ENCODE measurements around the gene PRXL2B.
"Not testable (repeated sequence)": the region's sequence is repeated elsewhere in the genome, so short reads cannot be mapped to it uniquely, and the experiment has no call there.

PRXL2B gene, protein sequence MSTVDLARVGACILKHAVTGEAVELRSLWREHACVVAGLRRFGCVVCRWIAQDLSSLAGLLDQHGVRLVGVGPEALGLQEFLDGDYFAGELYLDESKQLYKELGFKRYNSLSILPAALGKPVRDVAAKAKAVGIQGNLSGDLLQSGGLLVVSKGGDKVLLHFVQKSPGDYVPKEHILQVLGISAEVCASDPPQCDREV

DNA sequence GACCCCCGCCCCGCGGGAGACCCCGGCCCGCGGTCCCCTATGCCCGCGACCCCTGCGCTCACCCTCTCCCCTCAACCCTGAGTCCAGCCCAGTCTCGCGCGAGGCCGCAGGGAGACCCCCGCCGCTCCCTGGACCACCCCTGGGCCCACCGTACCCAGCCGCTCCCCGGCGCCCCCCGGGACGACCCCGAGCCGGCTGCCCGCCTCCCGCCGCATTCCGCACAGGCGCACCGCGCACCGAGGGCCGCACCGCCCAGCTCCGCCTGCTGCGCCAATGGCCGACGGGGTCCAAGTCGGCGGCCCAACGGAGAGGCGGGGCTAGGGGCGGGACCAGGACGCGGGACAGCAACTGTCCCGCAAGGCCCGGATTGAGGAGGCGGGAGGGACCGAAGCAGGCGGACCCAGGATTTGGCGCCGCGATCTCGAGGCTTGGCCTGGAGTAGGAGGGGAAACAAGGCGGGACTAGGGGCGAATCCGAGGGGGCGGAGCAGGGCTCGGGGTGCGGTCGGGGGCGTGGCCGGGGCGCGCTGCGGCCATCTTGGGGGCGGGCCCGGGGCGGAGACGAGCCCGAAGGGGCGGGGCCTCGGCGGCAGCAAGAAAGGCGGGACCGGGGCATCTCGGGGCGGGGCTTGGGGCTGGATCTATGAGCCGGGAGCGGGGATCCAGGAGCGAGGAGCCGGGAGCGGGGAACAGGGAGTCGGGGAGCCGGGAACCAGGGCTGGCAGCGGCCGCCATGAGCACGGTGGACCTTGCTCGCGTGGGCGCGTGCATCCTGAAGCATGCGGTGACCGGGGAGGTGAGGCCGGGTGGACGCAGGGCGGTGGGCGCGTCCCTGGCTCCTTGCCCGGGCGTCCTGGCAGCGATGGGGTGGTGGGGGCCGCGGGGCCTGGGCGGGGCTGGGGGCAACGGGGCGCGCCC, at the start of gene PRXL2B:
PRXL2B (plus strand) TSS at position 624 of the 917 bp plus-strand sequence; CDS start at position 733, 109 bp downstream.
- peak; percentile 100 for DNase-seq (ENCODE audit: low spot score)

- no peak for DNase-seq (ENCODE audit: low spot score)
Measured at GRCh38 chr1:2537784-2538115, 48.8 kb upstream of the PRXL2B start.

- no peak for DNase-seq (ENCODE audit: low spot score)
Measured at GRCh38 chr1:2538376-2538775, 48.2 kb upstream of the PRXL2B start.

- no peak for DNase-seq (ENCODE audit: low spot score)
Measured at GRCh38 chr1:2538872-2539271, 47.7 kb upstream of the PRXL2B start.

- DNase-seq (ENCODE audit: low spot score): no peak
Measured at GRCh38 chr1:2539312-2539907, 47.2 kb upstream of the PRXL2B start.

- no peak for DNase-seq (ENCODE audit: low spot score)
Measured at GRCh38 chr1:2540816-2541492, 45.6 kb upstream of the PRXL2B start.

GRCh38 chr1:2541619-2542245, 44.8 kb upstream of the PRXL2B start:
- DNase-seq (ENCODE audit: low spot score): no peak

GRCh38 chr1:2542246-2542915, 44.2 kb upstream of the PRXL2B start:
- DNase-seq (ENCODE audit: low spot score): no peak

GRCh38 chr1:2543543-2544092, 43.0 kb upstream of the PRXL2B start:
- no peak for DNase-seq (ENCODE audit: low spot score)

GRCh38 chr1:2544093-2544874, 42.3 kb upstream of the PRXL2B start:
- no peak for DNase-seq (ENCODE audit: low spot score)

GRCh38 chr1:2544875-2545640, 41.5 kb upstream of the PRXL2B start:
- no peak for DNase-seq (ENCODE audit: low spot score)

GRCh38 chr1:2545754-2546514, 40.6 kb upstream of the PRXL2B start:
- peak; percentile 95 for DNase-seq (ENCODE audit: low spot score)

- DNase-seq (ENCODE audit: low spot score): peak; percentile 93
Measured at GRCh38 chr1:2546515-2547209, 39.9 kb upstream of the PRXL2B start.

GRCh38 chr1:2547210-2548067, 39.1 kb upstream of the PRXL2B start:
- DNase-seq (ENCODE audit: low spot score): no peak

- DNase-seq (ENCODE audit: low spot score): peak; percentile 90
Measured at GRCh38 chr1:2548068-2548589, 38.4 kb upstream of the PRXL2B start.

DNA sequence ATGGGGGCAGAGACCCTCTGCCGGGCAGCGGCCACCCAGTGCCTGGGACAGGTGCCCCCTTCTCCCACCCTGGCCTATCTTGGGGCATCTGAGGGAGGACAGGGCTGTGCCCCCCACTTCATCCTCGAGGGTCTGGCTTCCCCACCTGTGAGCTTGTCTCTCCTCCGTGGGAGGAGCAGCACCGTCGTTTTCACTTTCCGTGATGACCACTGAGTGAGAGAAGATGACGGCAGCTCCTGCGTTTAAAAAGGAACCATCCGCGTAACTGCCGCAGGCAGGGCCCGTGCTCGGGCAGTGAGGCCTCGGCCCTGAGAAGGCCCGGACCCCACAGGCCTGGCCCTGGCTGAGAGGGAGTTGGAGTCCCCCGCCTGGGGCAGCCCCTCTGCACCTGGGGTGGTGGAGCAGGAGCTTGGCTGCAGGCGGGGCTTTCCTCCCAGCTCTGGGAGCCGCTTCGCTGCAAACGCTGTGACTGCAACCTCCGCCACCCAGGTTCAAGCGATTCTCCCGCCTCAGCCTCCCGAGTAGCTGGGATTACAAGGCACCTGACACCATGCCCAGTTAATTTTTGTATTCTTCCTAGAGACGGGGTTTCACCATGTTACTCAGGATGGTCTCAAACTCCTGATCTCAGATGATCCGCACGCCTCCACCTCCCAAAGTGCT, 37.1 kb upstream of the PRXL2B start:
- not testable (repeated sequence) for DNase-seq (ENCODE audit: low spot score)

Data from AG08396 (cell line).